ENCODE data around the gene CEP97.

CEP97 gene

GRCh38 chr3:101779047-101779821 is 54.8 kb downstream of the CEP97 start, which contains the start of gene NXPE3:
Gene NXPE3 (plus strand): TSS chr3:101779211. CDS start chr3:101785597, 6,386 bp downstream.
- peak; percentile 90 to 94 for DNase-seq

GRCh38 chr3:101779822-101780381 is 55.5 kb downstream of the CEP97 start:
- DNase-seq = no peak

GRCh38 chr3:101780661-101781060 is 56.2 kb downstream of the CEP97 start:
- no peak for DNase-seq

- DNase-seq = no peak
Measured at GRCh38 chr3:101781166-101781565, 56.8 kb downstream of the CEP97 start.

GRCh38 chr3:101784855-101785613 is 60.6 kb downstream of the CEP97 start:
- peak in 1 of 2 donors; percentile 49 for DNase-seq

GRCh38 chr3:101791778-101792177 is 67.4 kb downstream of the CEP97 start:
- no peak for DNase-seq

GRCh38 chr3:101796077-101796680 is 71.8 kb downstream of the CEP97 start:
- no peak for DNase-seq

GRCh38 chr3:101801174-101801573 is 76.8 kb downstream of the CEP97 start:
- DNase-seq = no peak

GRCh38 chr3:101802179-101802578 is 77.8 kb downstream of the CEP97 start:
- DNase-seq = no peak

- peak; percentile 67 to 80 for DNase-seq
Measured at GRCh38 chr3:101803173-101803782, 78.9 kb downstream of the CEP97 start.

- DNase-seq = no peak
Measured at GRCh38 chr3:101803939-101804338, 79.5 kb downstream of the CEP97 start.

- no peak for DNase-seq
Measured at GRCh38 chr3:101806491-101806890, 82.1 kb downstream of the CEP97 start.

- DNase-seq = no peak
Measured at GRCh38 chr3:101807888-101808287, 83.5 kb downstream of the CEP97 start.

- peak; percentile 42 to 74 for DNase-seq
Measured at GRCh38 chr3:101809178-101810021, 85.0 kb downstream of the CEP97 start.

GRCh38 chr3:101810022-101810418 is 85.6 kb downstream of the CEP97 start:
- peak in 1 of 2 donors; percentile 33 for DNase-seq

- DNase-seq = no peak
Measured at GRCh38 chr3:101811875-101812274, 87.5 kb downstream of the CEP97 start.

GRCh38 chr3:101812895-101813294 is 88.5 kb downstream of the CEP97 start:
- DNase-seq = no peak

GRCh38 chr3:101813817-101814440 is 89.5 kb downstream of the CEP97 start:
- peak in 1 of 2 donors; percentile 65 for DNase-seq

- DNase-seq = no peak
Measured at GRCh38 chr3:101814835-101815234, 90.4 kb downstream of the CEP97 start.

- no peak for DNase-seq
Measured at GRCh38 chr3:101816215-101817149, 92.1 kb downstream of the CEP97 start.

All from CD4-positive, alpha-beta T cell treated with Interferon alpha-2 for 1 hour (primary cell).